Heart right ventricle (tissue), 16 donors: ENCODE measurements around the gene NLRP1. TPM values are rescaled to one million over a fixed set of nuclear protein-coding genes. Genes with fewer than 3 reads are reported as not detected.

Experiments
- ATAC-seq, 8 donors: fragments of 200-7000 bp; cut with Tn5 transposase; one replicate each; pipeline ENCODE4 v1.9.1; 2020; ENCODE audit warnings: mild to moderate bottlenecking in 8 of 8, moderate library complexity in 8 of 8, moderate number of reproducible peaks in 1 of 8
- DNase-seq, 2 donors: peaks; one replicate each; pipeline ENCODE4 v3.0.0-alpha.2; 2020
- H3K27ac ChIP-seq, 10 donors: fragments of 200-600 bp; sonication (generic) in 2 of 10; one replicate each; pipeline versions ENCODE4 v1.5.0 to v1.8.0; 2020 to 2022; ENCODE audit warnings: mild to moderate bottlenecking in 3 of 10
- H3K27me3 ChIP-seq, 7 donors: fragments of 200-600 bp; one replicate each; pipeline ENCODE4 v1.8.0; 2021 to 2022; ENCODE audit warnings: mild to moderate bottlenecking in 2 of 7
- H3K36me3 ChIP-seq, 9 donors: fragments of 200-600 bp; sonication (generic) in 1 of 9; one replicate each; pipeline versions ENCODE4 v1.5.0 to v1.8.0; 2020 to 2022; ENCODE audit warnings: mild to moderate bottlenecking in 2 of 9
- H3K4me1 ChIP-seq, 9 donors: fragments of 200-600 bp; sonication (generic) in 1 of 9; one replicate each; pipeline versions ENCODE4 v1.5.0 to v1.8.0; 2020 to 2022; ENCODE audit warnings: mild to moderate bottlenecking in 4 of 9
- H3K4me3 ChIP-seq, 10 donors: fragments of 200-600 bp; sonication (generic) in 2 of 10; one replicate each; pipeline versions ENCODE4 v1.5.0 to v1.8.0; 2020 to 2022; ENCODE audit warnings: mild to moderate bottlenecking in 7 of 10, moderate library complexity in 2 of 10
- H3K9me3 ChIP-seq, 11 donors: fragments of 200-600 bp in 10 of 11; sonication (generic) in 2 of 11; one replicate each; pipeline versions ENCODE4 v1.5.0 to v1.8.0; 2013 to 2022; ENCODE audit warnings: mild to moderate bottlenecking in 2 of 11, control low read depth in 1 of 11, moderate library complexity in 1 of 11
- WGBS, 2 donors: extraction: QIAGEN DNeasy Blood & Tissue Kit; methylation state at CpG; one replicate each; pipeline ENCODE4 v1.1.7; 2013; ENCODE audit warnings: inconsistent platforms in 1 of 2; 5-methylcytosine and 5-hydroxymethylcytosine counted together
- intact Hi-C, 10 donors: fragments of 100-400 bp; cut with DNase I; formaldehyde crosslinking; loops; one replicate each; pipeline versions ENCODE4 v1.11.1 to v1.14.2; 2022
- polyA plus RNA-seq, 2 donors: library from polyadenylated mRNA; stranded (reverse); fragments of 200-250 nt; gene quantifications; one replicate each; pipeline ENCODE4 v1.2.3, GENCODE V29; 2013
- total RNA-seq, 10 donors: library from RNA; stranded (reverse); fragmentation: NEBNext Ultra II Directional in 3 of 10; extraction: Animal tissue kit (Norgen Biotek cat#: 25700) in 3 of 10; gene quantifications; one replicate each; pipeline versions ENCODE4 v1.2.1 to v1.2.4, GENCODE V29; 2021 to 2023
- TF ChIP-seq, protein P1 (sequence below), 9 donors: fragments of 200-600 bp; sonication (generic) in 2 of 9; IDR thresholded peaks; one replicate each; pipeline versions ENCODE4 v1.5.0 to v1.8.0; 2021 to 2022; ENCODE audit warnings: antibody characterized with exemption in 9 of 9, mild to moderate bottlenecking in 5 of 9, moderate library complexity in 1 of 9
- donor health status: Arrhythmogenic right ventricular cardiomyopathy.
- donor health status: ischemic (EF 13 %, LVEDD 7.1; RV severe dilation, severe dysfunction).
- donor health status: healthy with polysubstance abuse.
- donor health status: DM: no; HTN: yes; CAD: no.
- donor health status: DM: no; HTN: no; CAD: no.
- donor health status: ischemic (EF 25% LVEDD 6.9; RV normal size, moderate dysfunction).
- donor health status: ischemic (EF 25% LVEDD 5.7; RV mildly dilated, moderate dysfunction).
- donor health status: healthy.
- donor health status: DM: yes; HTN: yes; CAD: no.
- donor health status: Ischemic cardiomyopathy.
- donor health status: ischemic (EF 35%, LVEDD 5.7; RV mildly dilated, moderate dysfunction).
- donor health status: nonischemic (EF 11% LVEDD 7.7; RV severe dilation, severe dysfunction).
- donor health status: DM: yes; HTN: yes; CAD: no.
- donor health status: PGD.
- donor health status: ischemic (EF 29% LVEDD 5.4; RV normal size, mild dysfunction).
- donor health status: nonischemic (EF 23%, LVEDD 6.1; RV moderate dilation, normal function).

NLRP1 gene
- total and polyA plus RNA-seq, 12 donors: 4.9 to 34.3 (median 7.6) TPM

DNA sequence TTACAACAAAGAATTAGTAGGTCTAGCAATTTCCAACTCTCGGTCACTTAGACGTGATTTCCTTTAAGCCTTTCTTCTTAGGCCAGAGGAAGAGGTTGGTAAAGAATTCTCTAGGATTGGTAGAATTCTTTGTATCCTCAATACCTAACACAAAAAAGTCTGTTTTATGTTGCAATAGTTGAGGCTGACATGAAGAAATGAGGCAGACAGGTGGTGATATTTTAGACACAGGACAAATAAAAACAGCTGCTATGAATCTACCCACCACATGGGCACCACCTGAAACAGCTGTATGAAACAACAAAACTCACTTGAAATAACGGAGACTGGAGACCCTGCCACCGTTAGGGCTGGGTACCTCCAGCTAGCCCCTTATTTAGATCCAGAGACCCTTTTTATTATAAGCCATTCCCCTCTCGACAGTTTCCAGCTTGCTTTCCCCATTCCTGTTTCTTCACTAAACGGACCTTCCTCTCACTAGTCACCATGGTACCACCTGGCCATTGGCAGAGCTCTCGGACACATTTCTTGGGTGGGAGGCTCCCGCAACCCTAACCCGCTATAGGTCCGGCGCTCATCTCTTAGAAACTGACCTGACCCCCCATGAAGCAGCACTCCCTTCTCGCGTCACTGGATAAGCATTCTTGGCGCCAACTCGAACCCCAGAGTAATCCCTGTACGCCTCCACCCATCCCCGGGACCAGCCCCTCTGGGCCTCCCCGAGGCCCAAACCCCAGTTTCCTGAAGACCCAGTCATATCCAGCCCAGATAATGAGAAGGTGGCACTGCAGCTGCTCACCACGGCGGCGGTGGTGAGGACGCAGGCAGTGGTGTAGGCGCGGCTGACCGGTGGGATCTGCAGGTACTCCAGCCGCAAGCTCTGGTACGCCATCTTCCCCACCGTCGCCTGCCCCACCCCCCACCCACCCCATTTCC is 98.8 kb downstream of the NLRP1 start, which contains the start of gene DERL2:
DERL2 (minus strand) TSS at position 909 of the 936 bp plus-strand sequence; CDS start at position 892, 17 bp downstream.
- WGBS, 2 donors: 5% methylated on average over 28 to 29 of the region's 29 CpGs
- Histone ChIP-seq H3K4me1 (peaks cover 4 to 42% (median 31%) of the 10 kb centered on the region in 9 donors), H3K4me3 (peak within 1 kb of the TSS; percentile 65 to 96 (median 87)), H3K36me3 (peaks cover 0 to 71% (median 25%) of the 10 kb centered on the region in 9 donors), H3K27me3 (no peaks in the 10 kb centered on the region), H3K9me3 (no peaks in the 10 kb centered on the region), H3K27ac (peak within 1 kb of the TSS; percentile 97 to 100 (median 100))
- no peak for DNase-seq
- ATAC-seq: peak in 7 of 8 donors; percentile 0 to 59 (median 9)
- intact Hi-C loops: loop anchor here in 1 of 10 donors (2.0 kb wide), 1 partner anchor 67 kb away; the partner anchor contains the start of gene NUP88
- TF ChIP-seq, protein P1, sequence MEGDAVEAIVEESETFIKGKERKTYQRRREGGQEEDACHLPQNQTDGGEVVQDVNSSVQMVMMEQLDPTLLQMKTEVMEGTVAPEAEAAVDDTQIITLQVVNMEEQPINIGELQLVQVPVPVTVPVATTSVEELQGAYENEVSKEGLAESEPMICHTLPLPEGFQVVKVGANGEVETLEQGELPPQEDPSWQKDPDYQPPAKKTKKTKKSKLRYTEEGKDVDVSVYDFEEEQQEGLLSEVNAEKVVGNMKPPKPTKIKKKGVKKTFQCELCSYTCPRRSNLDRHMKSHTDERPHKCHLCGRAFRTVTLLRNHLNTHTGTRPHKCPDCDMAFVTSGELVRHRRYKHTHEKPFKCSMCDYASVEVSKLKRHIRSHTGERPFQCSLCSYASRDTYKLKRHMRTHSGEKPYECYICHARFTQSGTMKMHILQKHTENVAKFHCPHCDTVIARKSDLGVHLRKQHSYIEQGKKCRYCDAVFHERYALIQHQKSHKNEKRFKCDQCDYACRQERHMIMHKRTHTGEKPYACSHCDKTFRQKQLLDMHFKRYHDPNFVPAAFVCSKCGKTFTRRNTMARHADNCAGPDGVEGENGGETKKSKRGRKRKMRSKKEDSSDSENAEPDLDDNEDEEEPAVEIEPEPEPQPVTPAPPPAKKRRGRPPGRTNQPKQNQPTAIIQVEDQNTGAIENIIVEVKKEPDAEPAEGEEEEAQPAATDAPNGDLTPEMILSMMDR (IDR thresholded peaks at IDR 0.05): no peak

DNA sequence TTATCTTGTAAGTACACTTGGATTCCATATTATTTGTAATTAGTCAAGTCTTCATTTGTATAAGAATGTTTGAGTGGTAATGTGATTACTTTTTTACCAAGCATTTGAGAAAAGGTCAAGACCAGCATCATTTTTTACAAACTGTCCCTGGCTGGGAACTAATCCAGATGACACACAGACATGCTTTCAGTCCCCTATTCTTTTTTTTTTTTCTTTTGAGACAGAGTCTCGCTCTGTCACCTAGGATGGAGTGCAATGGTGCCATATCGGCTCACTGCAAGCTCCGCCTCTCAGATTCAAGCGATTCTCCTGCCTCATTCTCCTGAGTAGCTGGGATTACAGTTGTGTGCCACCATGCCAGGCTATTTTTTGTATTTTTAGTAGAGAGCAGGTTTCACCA is 102.9 kb downstream of the NLRP1 start:
- WGBS, 2 donors: 93 to 94% methylated on average over 4 of the region's 4 CpGs
- TF ChIP-seq, protein P1 (IDR thresholded peaks at IDR 0.05): no peak
- Histone ChIP-seq H3K27ac (no peak overlapping the region), H3K36me3 (peaks cover 4 to 84% (median 47%) of the 10 kb centered on the region in 9 donors), H3K9me3 (peaks cover 0 to 4% (median 0%) of the 10 kb centered on the region in 11 donors), H3K4me3 (no peak overlapping the region), H3K4me1 (peaks cover 0 to 27% (median 14%) of the 10 kb centered on the region in 9 donors), H3K27me3 (no peaks in the 10 kb centered on the region)
- intact Hi-C loops: no loop called here
- ATAC-seq: no peak
- DNase-seq: no peak

DNA sequence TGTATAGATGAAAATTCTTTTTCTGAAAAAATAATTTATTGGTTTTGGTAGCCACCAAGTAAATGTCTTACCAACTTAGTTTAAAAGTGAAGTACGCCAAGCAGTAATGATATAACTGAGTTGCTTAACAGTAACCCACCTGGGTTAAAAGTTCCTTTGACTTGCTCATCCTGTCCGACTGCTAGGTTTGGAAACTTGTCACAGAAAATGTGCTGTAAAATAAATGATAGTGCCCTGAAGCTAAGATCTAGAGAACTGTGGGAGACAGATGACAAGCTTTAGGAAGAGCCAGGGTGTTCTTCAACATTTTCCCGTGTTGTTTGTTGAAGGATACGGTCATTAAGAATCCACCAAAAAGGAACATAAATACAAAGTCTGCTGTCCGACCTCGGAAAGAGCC is 103.3 kb downstream of the NLRP1 start:
- intact Hi-C loops: no loop called here
- ATAC-seq: no peak

DNA sequence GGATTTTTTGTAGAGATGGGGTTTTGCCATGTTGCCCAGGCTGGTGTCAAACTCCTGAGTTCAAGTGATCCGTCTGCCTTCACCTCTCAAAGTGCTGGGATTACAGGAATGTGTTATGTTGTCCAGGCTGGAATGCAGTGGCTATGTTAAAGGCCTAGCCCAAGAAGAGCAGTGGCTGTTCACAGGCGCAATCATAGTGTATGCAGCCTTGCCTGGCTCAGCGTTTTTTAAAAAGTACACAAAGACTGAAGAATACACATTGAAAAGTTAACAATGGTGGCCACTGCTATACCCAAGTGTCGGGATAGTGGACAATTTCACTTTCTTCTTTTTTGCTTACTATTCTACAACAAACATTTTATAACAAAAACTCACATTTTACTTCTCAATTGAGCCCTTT is 105.3 kb downstream of the NLRP1 start:
- Histone ChIP-seq H3K4me1 (peaks cover 0 to 10% (median 0%) of the 10 kb centered on the region in 9 donors), H3K27ac (no peak overlapping the region), H3K4me3 (no peak overlapping the region), H3K9me3 (peaks cover 0 to 4% (median 0%) of the 10 kb centered on the region in 11 donors), H3K27me3 (no peaks in the 10 kb centered on the region), H3K36me3 (peaks cover 4 to 100% (median 50%) of the 10 kb centered on the region in 9 donors)
- intact Hi-C loops: no loop called here
- TF ChIP-seq, protein P1 (IDR thresholded peaks at IDR 0.05): no peak
- ATAC-seq (no peak), DNase-seq (no peak)
- 91 to 97% methylated on average over 4 of the region's 4 CpGs for WGBS, 2 donors

More for the DNA sequence above, 103.3 kb downstream of the NLRP1 start:
- 86 to 92% methylated on average over 6 of the region's 6 CpGs for WGBS, 2 donors
- peaks cover 4 to 89% (median 49%) of the 10 kb centered on the region in 9 donors for H3K36me3 ChIP-seq
- peaks cover 0 to 27% (median 14%) of the 10 kb centered on the region in 9 donors for H3K4me1 ChIP-seq
- no peak overlapping the region for H3K4me3 ChIP-seq
- no peak for DNase-seq
- H3K27ac ChIP-seq: no peak overlapping the region
- TF ChIP-seq, protein P1 (IDR thresholded peaks at IDR 0.05): no peak
- peaks cover 0 to 4% (median 0%) of the 10 kb centered on the region in 11 donors for H3K9me3 ChIP-seq
- no peaks in the 10 kb centered on the region for H3K27me3 ChIP-seq
